ENCODE measurements around the gene NRBF2. TPM values are rescaled to one million over a fixed set of nuclear protein-coding genes. Genes with fewer than 3 reads are reported as not detected.

The NRBF2 gene
- total and polyA plus RNA-seq, 9 of the 15 experiments (the other 6 are each of a cell fraction or from before 2014, with no cell fraction given), result 20.8 to 52.1 (median 30.5) TPM

- TF ChIP-seq RERE (CRISPR knock-in tag; IDR thresholded peaks at IDR 0.05; ENCODE audit: borderline replicate concordance) (no peak), TRIM24 (IDR thresholded peaks at IDR 0.05) (peak; percentile 80 to 86), TCF15 (CRISPR knock-in tag; IDR thresholded peaks at IDR 0.05) (no peak), SPI1 (IDR thresholded peaks at IDR 0.05; ENCODE audit: borderline replicate concordance, low read depth, low read length) (no peak), ZEB2 (IDR thresholded peaks at IDR 0.05) (peak; percentile 92), CHD4 (IDR thresholded peaks at IDR 0.05; ENCODE audit: insufficient read depth, insufficient replicate concordance, low read depth, low read length, poor library complexity, severe bottlenecking) (no peak), MNT (conservative IDR thresholded peaks at IDR 0.05) (no peak), ETV6 (IDR thresholded peaks at IDR 0.05; ENCODE audit: borderline replicate concordance in 1 of 2, low read depth in 2 of 2, low read length in 1 of 2) (no peak), ETV6 (CRISPR knock-in tag; IDR thresholded peaks at IDR 0.05; ENCODE audit: borderline replicate concordance) (no peak), NEUROD1 (IDR thresholded peaks at IDR 0.05; ENCODE audit: borderline replicate concordance, low read depth, low read length, partially characterized antibody) (peak; percentile 49), CTBP1 (IDR thresholded peaks at IDR 0.05; ENCODE audit: borderline replicate concordance) (peak; percentile 20; the same call in 1 of the 2 replicates), ZNF318 (IDR thresholded peaks at IDR 0.05; ENCODE audit: borderline replicate concordance in 1 of 2, low read depth in 1 of 2) (no peak)
These were observed 22.2 kb upstream of the NRBF2 start (continued) for GRCh38 chr10:63110940-63111339.
